Body of pancreas (tissue), 4 donors: ENCODE data around the gene TXNRD2.
A peak's percentile ranks its signal among the peaks of the same experiment; 100 is the strongest.

ENCODE experiments used
- CTCF ChIP-seq, 7 experiments: fragments of 450-650 bp in 4 of 7; fragments of 200-600 bp in 3 of 7; sonication (generic) in 3 of 7; IDR thresholded peaks; one replicate each; pipeline ENCODE4 v1.5.1; 2016 to 2019; ENCODE audit warnings: antibody characterized with exemption in 7 of 7
- POLR2A ChIP-seq, 3 donors: fragments of 450-650 bp; IDR thresholded peaks; one replicate each; pipeline ENCODE4 v1.6.1; 2016; ENCODE audit warnings: antibody characterized with exemption in 3 of 3, mild to moderate bottlenecking in 2 of 3

- no peak for TF ChIP-seq CTCF (IDR thresholded peaks at IDR 0.05)
- TF ChIP-seq POLR2A (IDR thresholded peaks at IDR 0.05) = peak; percentile 50 to 67 (median 65)
Observed at GRCh38 chr22:19986410-19987341, 45.1 kb upstream of the TXNRD2 start.
